AG09309 (cell line): Measurements from ENCODE around the gene RAB17.

ENCODE experiments used
- DNase-seq: peaks from one replicate; pipeline ENCODE4 v3.0.0-alpha.2; 2010; ENCODE audit warnings: low read depth
- H3K4me3 ChIP-seq: 2 replicates; pipeline ENCODE4 v1.5.1; 2011; ENCODE audit warnings: mild to moderate bottlenecking, low read depth, low read length, moderate library complexity; ENCODE audit not compliant: control insufficient read depth
- TF ChIP-seq, protein P1 (sequence below): IDR thresholded peaks from 2 replicates; pipeline ENCODE4 v1.5.1; 2011; ENCODE audit warnings: mild to moderate bottlenecking, low read depth, low read length, inconsistent platforms; ENCODE audit not compliant: insufficient read depth, control insufficient read depth; ENCODE audit errors: missing control alignments

RAB17 gene

DNA sequence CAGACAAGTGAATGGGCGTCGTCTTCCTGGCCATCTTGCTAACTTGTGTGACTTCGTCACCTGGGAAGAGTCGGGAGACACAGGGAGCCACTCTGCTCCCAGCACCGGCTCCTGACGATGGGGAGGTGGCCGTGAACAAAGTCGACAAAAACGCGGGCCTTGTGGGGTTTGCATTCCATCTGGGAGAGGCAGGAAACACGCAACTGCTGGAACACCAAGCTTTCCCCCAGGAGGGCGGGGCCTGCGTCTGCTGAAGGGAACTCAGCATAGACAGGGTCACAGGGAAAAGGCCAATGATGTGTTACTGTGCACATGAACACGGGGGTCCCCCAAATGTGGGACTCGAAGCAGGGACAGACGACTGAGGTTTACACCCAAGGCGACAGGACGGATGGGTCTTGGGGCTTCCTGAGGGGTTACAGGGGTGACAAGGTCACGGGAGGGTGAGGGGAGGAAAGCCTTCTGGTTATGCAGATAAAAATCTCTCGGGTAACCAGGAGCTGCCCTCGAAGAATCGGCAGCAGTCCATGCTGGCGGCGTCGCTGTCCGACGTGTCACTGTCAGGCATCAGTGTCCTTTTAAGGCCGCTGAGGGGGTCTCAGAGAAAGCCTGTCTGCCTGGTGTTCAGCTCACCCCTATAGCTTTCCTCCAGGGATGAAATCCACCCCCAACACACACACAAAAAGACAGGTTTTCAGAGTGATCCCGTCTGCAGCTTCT is 52.4 kb downstream of the RAB17 start:
- no peak overlapping the region for H3K4me3 ChIP-seq
- TF ChIP-seq, protein P1, sequence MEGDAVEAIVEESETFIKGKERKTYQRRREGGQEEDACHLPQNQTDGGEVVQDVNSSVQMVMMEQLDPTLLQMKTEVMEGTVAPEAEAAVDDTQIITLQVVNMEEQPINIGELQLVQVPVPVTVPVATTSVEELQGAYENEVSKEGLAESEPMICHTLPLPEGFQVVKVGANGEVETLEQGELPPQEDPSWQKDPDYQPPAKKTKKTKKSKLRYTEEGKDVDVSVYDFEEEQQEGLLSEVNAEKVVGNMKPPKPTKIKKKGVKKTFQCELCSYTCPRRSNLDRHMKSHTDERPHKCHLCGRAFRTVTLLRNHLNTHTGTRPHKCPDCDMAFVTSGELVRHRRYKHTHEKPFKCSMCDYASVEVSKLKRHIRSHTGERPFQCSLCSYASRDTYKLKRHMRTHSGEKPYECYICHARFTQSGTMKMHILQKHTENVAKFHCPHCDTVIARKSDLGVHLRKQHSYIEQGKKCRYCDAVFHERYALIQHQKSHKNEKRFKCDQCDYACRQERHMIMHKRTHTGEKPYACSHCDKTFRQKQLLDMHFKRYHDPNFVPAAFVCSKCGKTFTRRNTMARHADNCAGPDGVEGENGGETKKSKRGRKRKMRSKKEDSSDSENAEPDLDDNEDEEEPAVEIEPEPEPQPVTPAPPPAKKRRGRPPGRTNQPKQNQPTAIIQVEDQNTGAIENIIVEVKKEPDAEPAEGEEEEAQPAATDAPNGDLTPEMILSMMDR: no peak
- no peak for DNase-seq

DNA sequence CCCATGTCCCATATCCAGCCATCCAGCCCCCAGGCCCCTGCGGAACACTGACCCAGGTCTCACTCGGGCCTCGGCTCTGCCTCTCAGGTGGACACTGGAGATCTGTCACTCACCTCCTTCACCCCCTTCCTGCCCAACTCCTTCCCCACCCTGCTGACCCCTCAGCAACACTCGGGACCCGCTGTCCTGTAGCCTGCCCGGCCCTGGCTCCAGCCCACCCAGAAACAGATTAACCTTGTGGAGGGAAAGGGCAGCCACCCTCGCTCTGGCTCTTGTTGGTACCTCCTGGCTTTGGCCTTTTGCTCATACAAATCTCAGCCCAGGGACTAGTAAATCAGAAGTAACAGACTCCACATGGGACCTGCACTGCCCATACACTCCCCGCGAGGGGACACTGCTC is 53.9 kb downstream of the RAB17 start:
- H3K4me3 ChIP-seq: no peak overlapping the region
- TF ChIP-seq, protein P1: no peak
- no peak for DNase-seq

DNA sequence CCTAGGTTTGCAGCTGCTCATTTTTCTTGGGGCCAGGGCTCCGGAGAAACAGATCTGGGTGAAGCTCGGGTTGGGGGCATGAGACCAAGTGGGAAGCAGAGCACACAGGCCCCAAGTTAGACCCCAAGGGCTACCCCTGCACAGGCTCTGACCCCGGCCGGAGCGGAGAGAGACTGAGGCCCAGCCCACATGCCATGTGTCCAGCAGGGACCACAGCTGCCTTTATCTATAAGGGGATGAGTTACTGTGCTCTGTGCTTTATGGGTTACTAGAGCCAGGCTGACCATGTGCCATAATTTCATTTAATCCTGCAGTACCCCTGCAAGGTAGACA is 54.5 kb downstream of the RAB17 start:
- TF ChIP-seq, protein P1: no peak
- no peak overlapping the region for H3K4me3 ChIP-seq
- no peak for DNase-seq

DNA sequence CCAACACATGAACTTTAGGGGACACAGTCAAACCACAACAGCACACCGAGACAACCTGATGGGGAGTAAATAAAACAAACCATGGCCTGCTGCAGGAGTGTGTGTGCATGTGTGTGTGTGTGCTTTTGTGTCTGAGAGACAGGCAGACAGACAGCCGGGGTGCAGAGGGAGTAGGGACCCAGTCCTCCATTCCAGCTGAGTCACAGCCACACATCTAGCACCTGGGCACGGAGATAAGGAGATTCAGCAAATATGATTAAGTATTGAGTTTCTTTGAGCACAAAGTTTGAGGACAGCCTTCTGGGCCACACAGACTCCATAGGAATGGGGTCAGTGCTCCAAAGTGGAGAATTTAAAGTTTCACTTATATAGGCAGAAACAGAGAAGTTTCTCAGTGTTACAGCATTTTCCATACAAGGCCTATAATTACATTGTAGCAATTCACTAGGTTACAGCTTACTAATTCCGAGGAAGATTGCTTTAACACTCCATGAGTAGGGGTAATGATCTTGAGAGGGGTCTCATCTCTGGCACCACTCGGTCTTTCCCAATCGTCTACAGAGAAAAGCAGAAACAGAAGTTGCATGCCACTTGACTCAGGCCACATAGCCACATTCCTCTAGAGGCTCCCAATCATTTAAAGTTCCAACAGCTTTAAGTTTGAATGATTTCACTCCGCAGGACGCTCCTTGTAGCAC is 55.0 kb downstream of the RAB17 start:
- no peak overlapping the region for H3K4me3 ChIP-seq
- TF ChIP-seq, protein P1: no peak
- DNase-seq: no peak

- TF ChIP-seq, protein P1: no peak
- no peak overlapping the region for H3K4me3 ChIP-seq
- no peak for DNase-seq
These were observed 56.2 kb downstream of the RAB17 start for GRCh38 chr2:237534380-237534779.

DNA sequence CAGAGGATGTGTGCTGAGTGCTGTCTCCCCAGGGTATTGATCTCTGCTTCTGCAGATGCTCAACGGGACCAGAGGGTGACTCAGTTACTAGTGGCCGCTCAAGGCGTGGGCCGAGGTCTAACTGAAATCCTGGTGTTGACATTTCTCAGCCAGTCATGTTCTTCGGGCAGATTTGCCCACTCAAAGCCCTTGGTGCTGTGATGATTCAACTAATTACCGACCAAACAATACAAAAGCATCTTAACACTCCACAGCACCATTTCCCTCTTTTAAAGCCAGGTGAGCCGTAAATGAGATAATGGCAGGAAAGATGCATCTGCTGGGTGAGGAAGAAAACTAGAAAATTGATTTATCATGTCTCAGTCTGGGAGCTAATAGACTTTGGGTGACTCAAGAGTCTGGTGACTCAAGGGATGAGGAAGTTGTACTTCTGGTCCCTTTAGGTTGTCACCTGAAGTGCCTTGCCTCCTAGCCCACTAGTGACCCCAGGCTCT is 56.8 kb downstream of the RAB17 start:
- DNase-seq: no peak
- TF ChIP-seq, protein P1: no peak
- H3K4me3 ChIP-seq: no peak overlapping the region

DNA sequence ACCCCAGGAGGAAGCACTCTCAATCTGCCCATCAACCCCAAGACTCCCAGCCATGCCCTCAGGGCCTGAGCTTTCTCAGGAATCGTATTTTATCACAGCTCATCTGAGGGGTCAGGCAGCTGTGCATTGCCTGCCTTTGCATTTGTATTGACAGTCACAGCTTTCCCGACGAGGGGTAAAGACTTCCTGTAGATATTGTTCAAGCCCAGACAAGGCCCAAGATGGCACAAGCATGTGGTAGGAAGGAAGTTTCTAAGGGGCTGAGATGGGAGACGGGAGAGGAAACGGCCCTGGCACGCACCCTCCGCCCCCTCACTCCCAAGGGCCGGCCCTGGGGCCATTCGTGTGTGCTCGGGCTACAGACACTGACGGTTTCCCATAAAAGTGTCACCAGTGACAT is 58.4 kb downstream of the RAB17 start:
- TF ChIP-seq, protein P1: no peak
- no peak overlapping the region for H3K4me3 ChIP-seq
- DNase-seq: no peak
